Mesenteric fat pad (tissue), 1 donor: ENCODE data around the gene RBM45. TPM values are rescaled to one million over a fixed set of nuclear protein-coding genes. Genes with fewer than 3 reads are reported as not detected.
"Not testable (repeated sequence)": the region's sequence is repeated elsewhere in the genome, so short reads cannot be mapped to it uniquely, and the experiment has no call there.

Source experiments
- DNase-seq: peaks from one replicate; pipeline ENCODE4 v3.0.0-alpha.2; 2020; ENCODE audit warnings: low spot score
- total RNA-seq: library from RNA; stranded (reverse); fragmentation: NEBNext Ultra II Directional; extraction: Animal tissue kit (Norgen Biotek cat#: 25700); gene quantifications from one replicate; pipeline ENCODE4 v1.2.1, GENCODE V29; 2021
- donor health status: DM: yes; HTN: yes; CAD: no.

RBM45 gene
- total RNA-seq, 1 donor from 2014 or later: 13.1 TPM

DNA sequence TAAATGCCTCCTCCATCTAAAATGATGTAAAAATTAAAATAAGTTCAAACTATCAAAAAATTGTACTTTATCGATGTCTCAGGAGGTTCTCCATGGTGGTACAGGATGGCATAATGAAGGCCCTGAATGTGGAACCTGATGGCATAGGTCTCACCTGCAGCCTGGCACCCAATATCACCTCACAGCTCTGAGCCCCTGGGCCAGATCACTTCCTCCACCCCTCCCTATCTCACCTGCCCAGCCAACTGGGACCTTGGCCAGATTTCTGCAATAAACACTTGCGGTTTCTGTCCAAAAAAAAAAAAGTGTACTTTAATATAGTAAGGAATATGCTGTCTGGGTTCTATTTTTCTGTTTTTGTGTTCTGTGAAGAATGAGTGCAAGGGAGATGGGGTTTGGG lies 6.7 kb upstream of the RBM45 start:
- no peak for DNase-seq

DNA sequence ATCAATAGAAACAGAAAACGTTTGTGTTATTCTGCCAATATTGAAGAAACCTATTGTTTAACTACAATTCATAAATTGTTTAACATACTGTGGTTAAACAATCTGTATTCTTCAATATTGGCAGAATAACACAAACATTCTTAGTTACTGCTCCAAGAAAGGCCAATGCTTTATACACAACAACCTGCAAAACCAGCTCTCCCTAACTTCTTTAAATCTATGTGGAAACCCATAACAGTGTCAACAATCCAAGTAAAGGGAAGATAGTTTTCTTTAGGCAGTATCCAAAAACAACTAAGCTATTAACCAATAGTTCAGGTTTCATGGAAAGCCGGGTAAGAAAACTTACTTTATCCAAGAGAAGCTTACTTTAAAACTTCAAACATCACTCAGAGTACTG lies 6.2 kb upstream of the RBM45 start:
- DNase-seq: no peak

DNA sequence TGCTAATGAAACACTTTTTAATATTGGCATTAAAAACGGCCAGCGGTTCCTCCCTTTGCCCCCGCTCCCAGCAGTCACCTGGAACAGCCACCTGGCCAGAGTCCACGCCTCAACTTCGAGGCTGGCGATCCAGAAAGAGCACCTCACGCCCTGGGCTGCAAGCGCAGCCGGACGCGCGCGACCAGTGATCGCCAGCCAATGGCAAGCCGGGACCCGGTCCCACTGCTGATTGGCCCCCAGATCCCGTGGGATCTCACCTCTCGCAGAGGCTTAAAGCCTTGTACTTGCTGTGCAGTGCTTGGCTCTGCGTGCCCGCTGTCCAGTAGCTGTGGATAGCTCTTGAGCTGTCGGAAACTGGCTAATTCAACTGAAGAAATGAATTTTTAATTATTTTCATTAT lies 4.1 kb upstream of the RBM45 start:
- DNase-seq: no peak

DNA sequence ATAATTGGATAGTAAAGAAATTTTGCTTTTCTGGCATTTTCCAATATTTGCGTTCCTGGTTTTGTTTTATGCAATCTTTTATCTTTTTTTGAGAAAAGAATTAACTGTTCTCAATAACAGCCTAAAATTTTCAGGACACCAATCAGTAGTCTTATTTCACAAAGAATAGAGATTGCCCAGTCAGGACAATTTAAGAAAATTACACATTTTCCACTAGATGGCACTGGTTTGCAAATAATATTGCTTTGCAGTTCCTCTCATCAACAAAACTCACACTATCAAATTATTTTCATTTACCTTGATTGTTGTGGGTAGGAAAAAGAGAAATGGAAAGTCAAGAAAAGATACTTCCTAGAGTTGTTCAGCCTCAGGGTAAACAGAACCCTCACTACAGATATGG lies 2.4 kb upstream of the RBM45 start:
- DNase-seq: no peak

DNA sequence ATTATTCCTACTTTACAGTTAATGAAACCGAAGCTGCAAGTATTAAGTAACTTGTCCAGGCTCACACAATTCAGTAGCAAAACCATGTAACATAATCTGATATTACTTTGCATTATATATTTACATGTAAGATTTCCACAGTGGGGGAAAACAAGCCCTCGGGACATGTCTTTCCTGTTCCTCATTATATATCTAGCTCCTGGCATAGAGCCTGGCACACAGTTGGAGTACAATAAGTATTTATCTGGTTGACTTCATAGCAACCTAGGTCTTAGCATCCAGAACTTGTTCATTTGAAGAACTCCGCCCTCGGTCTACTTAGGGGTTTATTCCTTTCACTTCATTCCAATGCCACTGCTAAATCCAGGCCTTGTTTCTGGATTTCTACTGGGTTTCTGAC lies 1.6 kb upstream of the RBM45 start:
- DNase-seq: no peak

DNA sequence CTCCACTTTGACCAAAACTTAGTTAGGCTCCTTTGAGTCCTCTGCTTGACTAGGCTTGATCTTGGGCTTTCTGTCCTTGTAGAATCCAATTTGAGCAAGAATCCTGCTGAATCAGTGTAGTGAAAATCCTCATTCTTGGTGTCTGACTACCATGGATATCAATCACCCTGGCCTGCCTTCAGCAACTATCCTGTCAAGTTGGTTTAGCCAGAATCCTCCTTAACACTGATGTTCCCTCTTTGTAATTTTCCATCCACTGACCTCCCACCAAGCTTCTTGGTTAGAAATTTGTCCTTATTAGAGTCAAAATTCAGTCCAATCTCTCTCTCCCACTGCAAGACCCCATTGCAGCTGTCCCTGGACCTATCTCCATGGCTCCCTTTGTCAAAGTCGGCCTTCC lies 494 bp upstream of the RBM45 start:
- no peak for DNase-seq

GRCh38 chr2:178114462-178114861 lies 2.2 kb downstream of the RBM45 start:
- no peak for DNase-seq

GRCh38 chr2:178115271-178115670 lies 3.0 kb downstream of the RBM45 start:
- no peak for DNase-seq

GRCh38 chr2:178117725-178118124 lies 5.5 kb downstream of the RBM45 start:
- DNase-seq: no peak

DNA sequence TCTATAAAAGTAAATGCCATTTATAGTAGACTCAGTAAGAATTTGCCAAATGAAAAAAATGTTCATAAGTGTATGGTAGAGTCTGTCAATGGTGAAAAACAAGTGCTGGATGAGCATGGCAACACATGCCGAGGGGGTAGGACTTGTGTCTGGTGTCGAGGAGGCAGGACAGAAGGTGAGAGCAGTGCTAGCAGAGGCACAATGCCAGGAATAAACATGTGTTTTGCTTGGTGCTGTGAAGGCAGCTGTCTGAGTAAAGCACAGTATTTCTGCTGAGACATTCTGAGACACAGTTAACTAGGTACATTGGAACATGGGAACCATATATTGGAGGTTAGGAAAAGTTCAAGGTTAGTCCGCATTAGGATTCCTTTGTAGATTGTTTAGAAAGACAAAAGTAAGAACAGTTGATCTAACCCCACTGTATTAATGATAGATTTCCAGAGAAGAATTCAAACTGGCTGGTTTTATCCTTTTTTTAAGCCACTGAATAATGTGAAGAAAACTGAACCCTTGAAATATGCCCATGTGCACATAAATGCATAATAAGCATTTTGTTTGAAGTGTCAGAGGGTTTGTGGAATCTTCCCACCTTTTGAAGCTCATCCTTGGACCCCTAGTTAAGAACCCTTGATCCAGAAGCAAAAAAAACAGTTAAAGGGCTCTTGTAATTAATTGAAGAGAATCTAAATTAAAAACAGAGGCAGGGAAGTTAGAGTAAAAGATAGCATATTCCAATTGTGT lies 7.1 kb downstream of the RBM45 start:
- DNase-seq: no peak

GRCh38 chr2:178123163-178123562 lies 10.9 kb downstream of the RBM45 start:
- no peak for DNase-seq

DNA sequence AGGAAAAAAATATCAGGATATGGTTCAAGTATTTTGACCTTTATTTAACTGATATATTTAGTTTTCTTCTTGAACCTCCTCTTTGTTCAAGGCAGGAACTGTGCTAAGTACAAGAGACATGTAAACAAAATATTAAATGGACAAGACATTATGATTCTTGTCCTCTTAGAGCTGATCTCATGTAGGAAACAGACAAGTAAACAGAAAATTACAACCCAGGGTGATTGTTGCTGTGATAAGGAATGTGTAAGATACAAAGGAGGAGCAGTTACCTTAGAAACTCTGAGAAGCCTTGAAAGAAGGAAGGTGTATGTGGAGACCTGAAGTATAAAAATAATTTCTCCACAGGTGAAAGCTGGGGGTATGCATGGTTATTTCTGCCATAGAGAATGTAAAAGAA lies 12.9 kb downstream of the RBM45 start:
- no peak for DNase-seq

- no peak for DNase-seq
These were observed 13.6 kb downstream of the RBM45 start for GRCh38 chr2:178125862-178126261.

GRCh38 chr2:178128836-178129630 lies 16.8 kb downstream of the RBM45 start:
- DNase-seq: no peak

DNA sequence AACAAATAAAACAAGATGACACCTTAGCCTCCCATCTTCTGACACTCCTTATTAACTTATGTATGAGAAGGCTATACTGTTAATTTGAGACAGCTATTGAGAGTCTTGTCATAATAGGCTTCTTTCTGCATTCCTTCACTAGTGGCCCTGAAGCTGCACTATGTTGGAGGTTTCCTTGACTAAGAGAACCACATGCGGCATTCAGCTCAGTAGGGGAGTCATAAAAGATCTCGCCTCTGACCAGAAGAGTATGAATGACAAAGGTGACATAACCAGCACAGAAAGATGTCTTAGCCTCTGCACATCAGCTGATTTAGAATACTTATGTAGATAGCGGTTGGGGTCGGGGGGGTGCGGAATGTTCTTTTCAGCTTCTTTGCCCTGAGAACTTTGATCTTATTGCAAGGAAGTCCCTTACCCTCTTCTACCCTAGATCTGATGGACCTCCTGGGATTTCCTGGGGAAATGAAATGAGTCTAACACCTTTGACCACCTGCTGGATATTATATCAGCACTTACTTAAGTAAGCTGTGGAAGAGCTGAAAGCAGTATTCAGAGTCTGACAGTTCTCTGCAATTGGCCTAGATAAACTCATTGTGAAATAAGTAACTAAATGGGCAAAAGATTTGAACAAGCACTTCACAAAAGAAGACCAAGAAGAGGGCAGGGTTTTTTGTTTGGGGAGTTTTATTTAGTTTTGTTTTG lies 24.2 kb downstream of the RBM45 start:
- DNase-seq: no peak

DNA sequence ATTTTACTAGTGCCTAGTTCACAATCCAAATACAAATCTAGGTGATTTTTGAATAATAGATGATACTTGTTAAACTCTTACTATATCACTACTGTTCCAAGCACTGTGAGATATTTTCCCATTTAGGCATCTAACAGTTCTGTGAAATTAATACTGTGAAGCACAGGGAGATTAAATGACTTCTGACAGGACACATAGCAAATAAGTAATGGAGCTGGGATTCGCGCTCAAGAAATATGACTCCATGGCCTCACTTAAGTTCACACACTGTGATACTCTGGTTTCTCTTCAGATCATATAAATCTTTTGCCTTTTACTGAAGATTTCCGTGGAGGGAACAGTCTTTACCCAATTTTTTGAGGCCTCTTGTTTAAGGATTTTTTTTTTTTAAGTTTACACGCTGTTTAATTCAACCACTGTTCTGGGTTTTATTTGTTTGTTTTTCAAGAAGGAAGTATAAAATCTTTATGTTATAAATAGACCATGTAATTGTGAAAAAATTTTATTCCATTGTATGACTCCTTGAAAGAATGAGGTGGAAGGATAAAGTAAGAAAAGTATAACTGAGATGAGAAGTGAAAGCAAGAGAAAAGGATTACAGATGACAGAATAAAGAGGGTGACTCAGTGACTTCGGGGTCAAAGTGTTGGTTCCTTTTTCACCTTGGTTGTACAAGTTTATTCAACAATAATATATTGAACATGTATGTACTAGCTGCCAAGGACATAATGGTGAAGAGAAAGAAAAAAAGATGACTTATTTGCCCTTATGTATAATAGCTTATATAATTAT lies 30.2 kb downstream of the RBM45 start:
- DNase-seq: no peak

DNA sequence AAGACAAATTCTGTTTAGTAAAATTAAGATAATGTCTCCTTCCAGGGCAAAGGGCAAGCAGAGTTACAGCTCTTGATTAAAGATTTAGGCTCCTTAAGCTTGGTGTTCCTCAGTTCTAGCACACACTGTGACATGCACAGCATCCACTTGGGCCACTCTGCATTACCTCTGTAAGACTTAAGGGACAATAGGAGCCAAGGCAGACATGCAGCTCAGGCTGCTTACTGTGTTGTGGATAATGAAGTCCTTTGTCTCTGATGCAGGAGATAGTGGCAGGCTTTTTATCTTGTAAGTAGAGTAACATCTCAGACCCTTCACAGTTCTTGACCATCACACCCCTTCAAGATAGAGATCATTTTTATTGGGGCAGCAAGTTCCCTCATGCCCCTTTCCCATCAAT lies 31.2 kb downstream of the RBM45 start:
- no peak for DNase-seq

- DNase-seq: no peak
These were observed 39.8 kb downstream of the RBM45 start for GRCh38 chr2:178152033-178152432.

GRCh38 chr2:178152542-178152941 lies 40.3 kb downstream of the RBM45 start:
- DNase-seq: no peak

- no peak for DNase-seq
These were observed 40.7 kb downstream of the RBM45 start for GRCh38 chr2:178152977-178153376.

DNA sequence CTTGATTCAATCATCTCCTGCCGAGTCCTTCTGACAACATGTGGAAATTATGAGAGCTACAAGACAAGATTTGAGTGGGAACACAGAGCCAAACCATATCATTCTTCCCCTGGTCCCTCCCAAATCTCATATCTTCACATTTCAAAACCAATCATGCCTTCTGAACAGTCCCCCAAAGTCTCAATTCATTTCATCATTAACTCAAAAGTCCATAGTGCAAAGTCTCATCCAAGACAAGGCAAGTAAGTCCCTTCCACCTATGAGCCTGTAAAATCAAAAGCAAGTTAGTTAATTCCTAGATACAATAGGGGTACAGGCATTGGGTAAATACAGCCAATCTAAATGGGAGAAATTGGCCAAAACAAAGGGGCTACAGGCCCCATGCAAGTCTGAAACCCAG lies 41.6 kb downstream of the RBM45 start:
- not testable (repeated sequence) for DNase-seq
